ENCODE results near the gene SERPINA4. TPM values are rescaled to one million over a fixed set of nuclear protein-coding genes. Genes with fewer than 3 reads are reported as not detected.
A peak's percentile ranks its signal among the peaks of the same experiment; 100 is the strongest.
"Not testable (repeated sequence)": the region's sequence is repeated elsewhere in the genome, so short reads cannot be mapped to it uniquely, and the experiment has no call there.

The SERPINA4 gene
- total RNA-seq, 1 experiment from 2014 or later = 0.17 TPM

GRCh38 chr14:94608966-94609365 lies 47.7 kb downstream of the SERPINA4 start:
- POLR2A ChIA-PET = not testable (repeated sequence)

GRCh38 chr14:94611179-94611578 lies 49.9 kb downstream of the SERPINA4 start:
- H4K20me1 ChIP-seq (ENCODE audit: insufficient read depth) = no peaks in the 10 kb centered on the region
- DNase-seq (ENCODE audit: low read depth, low spot score) (no peak), ATAC-seq (no peak)
- POLR2A ChIA-PET = interaction anchor here (2.1 to 2.4 kb wide), 2 partner anchors 9 to 12 kb away, joined by 10 to 32 read pairs; no protein-coding TSS in a partner anchor
- no peak overlapping the region for H3K27ac ChIP-seq (ENCODE audit: low read depth, low read length)
- H3K4me3 ChIP-seq (replicated peaks in 1 of 2; ENCODE audit: low read depth in 1 of 2, low read length in 2 of 2) = no peak overlapping the region
- H3K9ac ChIP-seq (ENCODE audit: low read length) = no peak overlapping the region
- BruUV-seq (replicated peaks) = no TSS peak
- CTCF ChIA-PET = interaction anchor here (0.9 to 1.3 kb wide), 2 partner anchors 12 to 28 kb away, joined by 3 to 7 read pairs; no protein-coding TSS in a partner anchor
- H3K9me2 ChIP-seq (ENCODE audit: insufficient read depth) = no peaks in the 10 kb centered on the region
- H3K4me2 ChIP-seq (ENCODE audit: low read length) = peak overlapping the region; percentile 66
- H2AFZ ChIP-seq (ENCODE audit: low read depth, low read length, poor library complexity, severe bottlenecking) = no peak overlapping the region
- H3K4me1 ChIP-seq (ENCODE audit: control insufficient read depth in 1 of 2, insufficient read depth in 2 of 2, low read length in 2 of 2) = peaks cover 8 to 38% of the 10 kb centered on the region in 2 experiments; a peak in 3 of 4 replicates
- no peaks in the 10 kb centered on the region; a peak in 1 of 4 replicates for H3K9me3 ChIP-seq (ENCODE audit: control insufficient read depth in 1 of 2, insufficient read depth in 1 of 2, low read depth in 1 of 2, low read length in 2 of 2)
- H3K79me2 ChIP-seq (ENCODE audit: insufficient read depth, low read length) = no peaks in the 10 kb centered on the region
- RAD21 ChIA-PET (ENCODE audit: low non-redundant PET in 1 of 2, low total read pairs in 2 of 2, uncharacterized antibody in 2 of 2, unreplicated experiment in 2 of 2) = no interaction called here
- no peaks in the 10 kb centered on the region for H3K36me3 ChIP-seq (ENCODE audit: control insufficient read depth in 1 of 2, insufficient read depth in 2 of 2, low read length in 2 of 2)
- intact Hi-C loops (cut with micrococcal nuclease) = loop anchor here (2.0 kb wide), 1 partner anchor 70 kb away; no protein-coding TSS in a partner anchor
- no peaks in the 10 kb centered on the region for H3K27me3 ChIP-seq (ENCODE audit: insufficient read depth, low read length)
- TF ChIP-seq EZH2phosphoT487 (IDR thresholded peaks at IDR 0.05; ENCODE audit: borderline replicate concordance) (no peak), FOSL1 (IDR thresholded peaks at IDR 0.05; ENCODE audit: low read depth) (no peak), TCF7L2 (IDR thresholded peaks at IDR 0.05; ENCODE audit: borderline replicate concordance, extremely low read depth, insufficient read depth, insufficient read length) (no peak), ELF1 (IDR thresholded peaks at IDR 0.05; ENCODE audit: borderline replicate concordance, low read depth) (no peak), POLR2AphosphoS5 (IDR thresholded peaks at IDR 0.05; ENCODE audit: low read depth, low read length) (no peak), ZNF274 (IDR thresholded peaks at IDR 0.05; ENCODE audit: low read depth, low read length) (no peak), EGR1 (IDR thresholded peaks at IDR 0.05; ENCODE audit: low read depth) (no peak), MAX (IDR thresholded peaks at IDR 0.05) (no peak), CBX3 (IDR thresholded peaks at IDR 0.05; ENCODE audit: low read depth) (no peak), RAD21 (IDR thresholded peaks at IDR 0.05; ENCODE audit: low read depth) (no peak), POLR2A (IDR thresholded peaks at IDR 0.05; ENCODE audit: borderline replicate concordance, extremely low read depth, insufficient read depth, insufficient read length) (no peak)
- TF ChIP-seq, protein P1, sequence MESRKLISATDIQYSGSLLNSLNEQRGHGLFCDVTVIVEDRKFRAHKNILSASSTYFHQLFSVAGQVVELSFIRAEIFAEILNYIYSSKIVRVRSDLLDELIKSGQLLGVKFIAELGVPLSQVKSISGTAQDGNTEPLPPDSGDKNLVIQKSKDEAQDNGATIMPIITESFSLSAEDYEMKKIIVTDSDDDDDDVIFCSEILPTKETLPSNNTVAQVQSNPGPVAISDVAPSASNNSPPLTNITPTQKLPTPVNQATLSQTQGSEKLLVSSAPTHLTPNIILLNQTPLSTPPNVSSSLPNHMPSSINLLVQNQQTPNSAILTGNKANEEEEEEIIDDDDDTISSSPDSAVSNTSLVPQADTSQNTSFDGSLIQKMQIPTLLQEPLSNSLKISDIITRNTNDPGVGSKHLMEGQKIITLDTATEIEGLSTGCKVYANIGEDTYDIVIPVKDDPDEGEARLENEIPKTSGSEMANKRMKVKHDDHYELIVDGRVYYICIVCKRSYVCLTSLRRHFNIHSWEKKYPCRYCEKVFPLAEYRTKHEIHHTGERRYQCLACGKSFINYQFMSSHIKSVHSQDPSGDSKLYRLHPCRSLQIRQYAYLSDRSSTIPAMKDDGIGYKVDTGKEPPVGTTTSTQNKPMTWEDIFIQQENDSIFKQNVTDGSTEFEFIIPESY (IDR thresholded peaks at IDR 0.05; ENCODE audit: extremely low read depth, insufficient replicate concordance, low read length) = no peak
- TF ChIP-seq, protein P2, sequence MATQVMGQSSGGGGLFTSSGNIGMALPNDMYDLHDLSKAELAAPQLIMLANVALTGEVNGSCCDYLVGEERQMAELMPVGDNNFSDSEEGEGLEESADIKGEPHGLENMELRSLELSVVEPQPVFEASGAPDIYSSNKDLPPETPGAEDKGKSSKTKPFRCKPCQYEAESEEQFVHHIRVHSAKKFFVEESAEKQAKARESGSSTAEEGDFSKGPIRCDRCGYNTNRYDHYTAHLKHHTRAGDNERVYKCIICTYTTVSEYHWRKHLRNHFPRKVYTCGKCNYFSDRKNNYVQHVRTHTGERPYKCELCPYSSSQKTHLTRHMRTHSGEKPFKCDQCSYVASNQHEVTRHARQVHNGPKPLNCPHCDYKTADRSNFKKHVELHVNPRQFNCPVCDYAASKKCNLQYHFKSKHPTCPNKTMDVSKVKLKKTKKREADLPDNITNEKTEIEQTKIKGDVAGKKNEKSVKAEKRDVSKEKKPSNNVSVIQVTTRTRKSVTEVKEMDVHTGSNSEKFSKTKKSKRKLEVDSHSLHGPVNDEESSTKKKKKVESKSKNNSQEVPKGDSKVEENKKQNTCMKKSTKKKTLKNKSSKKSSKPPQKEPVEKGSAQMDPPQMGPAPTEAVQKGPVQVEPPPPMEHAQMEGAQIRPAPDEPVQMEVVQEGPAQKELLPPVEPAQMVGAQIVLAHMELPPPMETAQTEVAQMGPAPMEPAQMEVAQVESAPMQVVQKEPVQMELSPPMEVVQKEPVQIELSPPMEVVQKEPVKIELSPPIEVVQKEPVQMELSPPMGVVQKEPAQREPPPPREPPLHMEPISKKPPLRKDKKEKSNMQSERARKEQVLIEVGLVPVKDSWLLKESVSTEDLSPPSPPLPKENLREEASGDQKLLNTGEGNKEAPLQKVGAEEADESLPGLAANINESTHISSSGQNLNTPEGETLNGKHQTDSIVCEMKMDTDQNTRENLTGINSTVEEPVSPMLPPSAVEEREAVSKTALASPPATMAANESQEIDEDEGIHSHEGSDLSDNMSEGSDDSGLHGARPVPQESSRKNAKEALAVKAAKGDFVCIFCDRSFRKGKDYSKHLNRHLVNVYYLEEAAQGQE (IDR thresholded peaks at IDR 0.05; ENCODE audit: low read depth) = no peak

More at GRCh38 chr14:94608966-94609365, 47.7 kb downstream of the SERPINA4 start:
- BruUV-seq (replicated peaks); H3K79me2 ChIP-seq (ENCODE audit: insufficient read depth, low read length); H3K4me3 ChIP-seq (replicated peaks in 1 of 2; ENCODE audit: low read depth in 1 of 2, low read length in 2 of 2); H3K27ac ChIP-seq (ENCODE audit: low read depth, low read length); H3K4me2 ChIP-seq (ENCODE audit: low read length); H3K36me3 ChIP-seq (ENCODE audit: control insufficient read depth in 1 of 2, insufficient read depth in 2 of 2, low read length in 2 of 2); H4K20me1 ChIP-seq (ENCODE audit: insufficient read depth); H3K27me3 ChIP-seq (ENCODE audit: insufficient read depth, low read length); intact Hi-C loops (cut with micrococcal nuclease); H2AFZ ChIP-seq (ENCODE audit: low read depth, low read length, poor library complexity, severe bottlenecking); H3K9me3 ChIP-seq (ENCODE audit: control insufficient read depth in 1 of 2, insufficient read depth in 1 of 2, low read depth in 1 of 2, low read length in 2 of 2); H3K9ac ChIP-seq (ENCODE audit: low read length); ATAC-seq; H3K9me2 ChIP-seq (ENCODE audit: insufficient read depth); CTCF ChIA-PET; DNase-seq (ENCODE audit: low read depth, low spot score); RAD21 ChIA-PET (ENCODE audit: low non-redundant PET in 1 of 2, low total read pairs in 2 of 2, uncharacterized antibody in 2 of 2, unreplicated experiment in 2 of 2): not testable (repeated sequence)
- peaks cover 8 to 38% of the 10 kb centered on the region in 2 experiments; a peak in 3 of 4 replicates for H3K4me1 ChIP-seq (ENCODE audit: control insufficient read depth in 1 of 2, insufficient read depth in 2 of 2, low read length in 2 of 2)

All from HCT116 (cell line).